Stimulated activated CD4-positive, alpha-beta T cell treated with anti-CD3 and anti-CD28 coated beads, Interleukin-2, amount 100 ng/mL, for 48 hours (primary cell): Measurements from ENCODE around the gene NOX5.
"Not testable (repeated sequence)": the region's sequence is repeated elsewhere in the genome, so short reads cannot be mapped to it uniquely, and the experiment has no call there.

Source experiments
- DNase-seq, 2 donors: peaks; one replicate each; pipeline ENCODE4 v3.0.0-alpha.2; 2020

Gene NOX5, protein sequence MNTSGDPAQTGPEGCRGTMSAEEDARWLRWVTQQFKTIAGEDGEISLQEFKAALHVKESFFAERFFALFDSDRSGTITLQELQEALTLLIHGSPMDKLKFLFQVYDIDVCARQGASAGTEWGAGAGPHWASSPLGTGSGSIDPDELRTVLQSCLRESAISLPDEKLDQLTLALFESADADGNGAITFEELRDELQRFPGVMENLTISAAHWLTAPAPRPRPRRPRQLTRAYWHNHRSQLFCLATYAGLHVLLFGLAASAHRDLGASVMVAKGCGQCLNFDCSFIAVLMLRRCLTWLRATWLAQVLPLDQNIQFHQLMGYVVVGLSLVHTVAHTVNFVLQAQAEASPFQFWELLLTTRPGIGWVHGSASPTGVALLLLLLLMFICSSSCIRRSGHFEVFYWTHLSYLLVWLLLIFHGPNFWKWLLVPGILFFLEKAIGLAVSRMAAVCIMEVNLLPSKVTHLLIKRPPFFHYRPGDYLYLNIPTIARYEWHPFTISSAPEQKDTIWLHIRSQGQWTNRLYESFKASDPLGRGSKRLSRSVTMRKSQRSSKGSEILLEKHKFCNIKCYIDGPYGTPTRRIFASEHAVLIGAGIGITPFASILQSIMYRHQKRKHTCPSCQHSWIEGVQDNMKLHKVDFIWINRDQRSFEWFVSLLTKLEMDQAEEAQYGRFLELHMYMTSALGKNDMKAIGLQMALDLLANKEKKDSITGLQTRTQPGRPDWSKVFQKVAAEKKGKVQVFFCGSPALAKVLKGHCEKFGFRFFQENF

DNA sequence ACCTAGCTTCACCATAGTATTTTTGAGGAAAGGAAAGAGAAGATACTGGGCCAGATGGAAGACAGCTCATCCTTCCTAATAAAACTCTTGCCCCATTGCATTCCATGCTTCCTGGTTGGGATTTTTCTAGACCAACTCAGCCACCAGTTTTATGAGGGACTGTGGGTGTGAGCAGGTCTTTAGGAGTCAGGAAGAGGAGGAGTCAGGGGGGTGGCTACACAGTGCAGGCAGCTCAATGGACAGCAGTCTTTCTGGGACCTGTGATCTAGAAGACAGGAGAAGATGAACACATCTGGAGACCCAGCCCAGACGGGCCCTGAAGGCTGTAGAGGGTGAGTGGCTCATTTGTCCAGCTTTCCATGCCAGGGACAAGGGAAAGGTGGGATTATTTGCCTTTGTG, at the start of gene NOX5:
NOX5 (plus strand) TSS at position 242 of the 400 bp plus-strand sequence; CDS start at position 283, 41 bp downstream.
- no peak for DNase-seq

DNA sequence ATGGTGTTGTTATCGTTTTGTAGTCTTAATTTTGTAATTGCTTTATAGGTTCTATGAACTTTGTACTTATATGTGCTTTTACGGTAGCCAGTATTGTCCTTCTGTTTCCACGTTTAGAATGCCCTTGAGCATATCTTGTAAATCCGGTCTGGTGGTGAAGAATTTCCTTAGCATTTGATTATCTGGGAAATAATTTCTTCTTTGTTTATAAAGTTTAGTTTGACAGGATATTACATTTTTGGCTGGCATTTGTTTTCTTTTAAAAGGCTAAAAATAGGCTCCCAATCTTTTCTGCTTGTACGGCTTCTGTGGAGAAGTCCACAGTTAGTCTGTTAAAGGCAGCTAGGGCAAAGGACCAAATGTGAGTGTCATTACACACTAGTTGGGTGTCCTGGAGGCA, 47.5 kb upstream of the NOX5 start:
- no peak for DNase-seq

DNA sequence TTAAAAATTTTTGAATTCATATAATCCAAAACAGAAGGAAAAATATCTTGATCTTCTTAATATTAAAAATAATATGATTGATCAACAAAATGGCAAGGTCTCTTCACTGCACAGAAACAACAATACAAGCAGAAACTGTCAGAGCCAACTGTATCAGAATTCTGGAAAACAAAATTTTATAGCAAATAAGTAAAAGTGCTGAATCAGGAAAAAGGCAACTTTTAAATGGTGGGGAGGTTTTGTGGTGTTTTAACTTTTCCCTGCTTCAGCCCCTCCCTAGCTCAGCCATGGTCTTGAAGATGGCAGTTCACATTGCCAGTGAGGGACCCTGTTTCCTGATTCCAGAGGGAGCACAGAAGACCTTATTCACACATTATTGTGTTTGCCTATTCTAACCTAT, 46.5 kb upstream of the NOX5 start:
- no peak for DNase-seq

DNA sequence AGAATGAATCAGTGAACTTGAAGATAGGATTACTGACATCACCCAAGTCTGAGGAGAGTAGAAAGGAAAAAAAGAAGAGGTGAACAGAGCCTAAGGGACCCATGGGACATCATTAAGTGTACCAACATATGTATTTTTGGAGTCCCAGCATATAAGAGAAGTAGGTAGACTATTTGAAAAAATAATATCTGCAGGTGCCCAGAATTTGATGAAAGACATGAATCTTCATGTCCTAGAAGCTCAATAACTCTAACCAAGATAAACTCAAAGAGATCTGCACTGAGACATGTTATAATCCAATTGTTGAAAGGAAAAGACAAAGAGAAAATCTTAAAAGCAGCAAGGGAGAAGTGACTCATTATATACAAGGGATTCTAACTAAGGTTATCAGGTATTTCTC, 45.2 kb upstream of the NOX5 start:
- DNase-seq: no peak

DNA sequence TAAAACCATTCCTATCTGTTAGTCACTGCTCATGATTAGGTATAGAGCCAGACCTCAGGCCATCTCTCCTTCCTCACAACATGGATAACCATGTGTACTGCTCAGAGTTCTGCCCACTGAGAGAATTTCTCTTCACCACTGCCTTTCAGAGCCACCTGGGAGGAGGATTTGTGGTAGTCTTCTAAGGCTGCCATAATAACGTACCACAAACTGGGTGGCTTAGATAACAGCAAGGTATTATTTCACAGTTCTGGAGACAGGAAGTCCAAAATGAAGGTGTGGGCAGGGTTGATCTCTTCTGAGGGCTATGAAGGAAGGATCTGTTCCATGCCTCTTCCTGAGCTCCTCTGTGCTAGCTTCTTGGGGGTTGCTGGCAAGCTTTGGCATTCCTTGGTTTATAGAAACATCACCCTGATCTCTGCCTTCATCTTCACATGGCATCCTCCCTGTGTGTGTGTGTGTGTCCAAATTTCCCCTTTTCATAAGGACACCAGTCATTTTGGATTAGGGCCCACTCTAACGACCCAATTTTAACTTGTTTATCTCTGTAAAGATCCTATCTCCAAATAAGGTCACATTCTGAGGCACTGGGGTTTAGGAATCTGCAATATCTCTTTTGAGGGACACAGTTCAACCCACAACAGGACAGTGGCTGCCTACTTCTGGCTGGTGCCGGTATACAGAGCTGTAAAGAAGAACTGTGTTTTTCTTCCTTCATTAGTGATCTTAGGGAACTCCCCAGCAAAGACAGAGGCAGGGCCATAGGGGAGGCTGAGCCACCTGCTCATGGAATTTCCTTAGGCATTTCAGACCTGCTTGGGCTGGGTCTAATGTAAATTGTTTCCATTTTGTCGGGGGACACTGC, 42.1 kb upstream of the NOX5 start:
- DNase-seq: no peak

DNA sequence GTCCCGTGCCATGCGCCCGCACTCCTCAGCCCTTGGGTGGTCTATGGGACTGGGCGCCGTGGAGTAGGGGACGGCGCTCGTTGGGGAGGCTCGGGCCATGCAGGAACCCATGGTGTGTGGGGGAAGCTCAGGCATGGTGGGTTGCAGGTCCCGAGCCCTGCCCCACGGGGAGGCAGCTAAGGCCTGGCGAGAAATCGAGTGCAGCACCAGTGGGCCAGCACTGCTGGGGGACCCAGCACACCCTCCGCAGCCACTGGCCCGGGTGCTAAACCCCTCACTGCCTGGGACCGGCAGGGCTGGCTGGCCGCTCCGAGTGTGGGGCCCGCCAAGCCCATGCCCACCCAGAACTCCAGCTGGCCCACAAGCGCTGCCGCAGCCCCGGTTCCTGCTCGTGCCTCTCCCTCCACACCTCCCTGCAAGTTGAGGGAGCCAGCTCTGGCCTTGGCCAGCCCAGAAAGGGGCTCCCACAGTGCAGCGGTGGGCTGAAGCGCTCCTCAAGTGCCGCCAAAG, 38.8 kb upstream of the NOX5 start:
- DNase-seq: not testable (repeated sequence)

DNA sequence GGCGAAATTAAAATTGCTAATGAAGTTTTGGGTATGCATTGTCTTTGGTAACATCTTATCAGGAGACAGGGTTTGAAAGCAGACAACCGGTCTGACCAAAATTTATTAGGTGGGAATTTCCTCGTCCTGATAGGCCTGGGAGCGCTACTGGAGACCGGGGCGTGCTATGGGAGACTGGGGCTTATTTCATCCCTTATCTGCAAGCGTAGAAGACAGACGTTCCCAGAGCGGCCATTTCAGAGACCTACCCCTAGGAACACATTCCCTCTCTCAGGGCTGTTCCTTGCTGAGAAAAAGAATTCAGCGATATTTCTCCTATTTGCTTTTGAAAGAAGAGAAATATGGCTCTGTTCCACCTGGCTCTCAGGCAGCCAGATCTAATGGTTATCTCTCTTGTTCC, 37.1 kb upstream of the NOX5 start:
- DNase-seq: not testable (repeated sequence)

DNA sequence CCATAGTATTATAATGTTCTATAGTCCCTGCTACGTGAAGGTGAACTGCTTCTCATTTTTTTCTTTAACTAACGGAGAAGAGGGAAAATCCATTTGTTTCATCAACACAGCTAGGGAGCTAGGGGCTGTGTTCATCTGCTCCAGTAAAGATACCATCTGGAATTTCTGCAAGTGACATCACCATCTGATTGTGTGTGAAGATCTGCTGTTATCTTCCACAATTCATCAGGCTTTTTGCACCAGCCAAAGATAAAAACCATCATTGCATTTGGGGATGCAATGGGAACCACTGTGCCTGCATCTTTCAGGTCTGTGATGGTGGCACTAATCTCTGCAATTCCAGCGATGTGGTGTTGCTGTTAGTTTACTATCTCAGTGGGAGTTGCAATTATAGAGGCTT, 35.5 kb upstream of the NOX5 start:
- no peak for DNase-seq

DNA sequence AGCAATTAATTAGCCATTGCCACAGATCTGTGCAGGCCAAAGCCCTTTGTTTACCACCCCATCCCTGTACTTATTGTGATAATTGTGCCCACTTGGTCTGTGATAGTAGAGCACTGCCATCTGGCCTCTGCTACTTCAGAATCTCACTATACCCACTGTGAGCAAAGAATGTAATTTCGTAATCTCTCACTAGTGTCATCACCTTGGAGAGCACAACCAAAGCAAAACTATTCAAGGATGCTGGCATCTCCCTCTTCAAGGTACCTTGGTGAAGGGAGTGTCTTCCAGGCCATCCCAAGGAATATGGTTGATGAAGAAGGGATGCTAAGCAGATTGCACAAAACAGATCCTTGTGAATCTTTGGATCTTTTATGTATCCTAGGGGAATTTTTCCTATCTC, 34.7 kb upstream of the NOX5 start:
- DNase-seq: no peak

DNA sequence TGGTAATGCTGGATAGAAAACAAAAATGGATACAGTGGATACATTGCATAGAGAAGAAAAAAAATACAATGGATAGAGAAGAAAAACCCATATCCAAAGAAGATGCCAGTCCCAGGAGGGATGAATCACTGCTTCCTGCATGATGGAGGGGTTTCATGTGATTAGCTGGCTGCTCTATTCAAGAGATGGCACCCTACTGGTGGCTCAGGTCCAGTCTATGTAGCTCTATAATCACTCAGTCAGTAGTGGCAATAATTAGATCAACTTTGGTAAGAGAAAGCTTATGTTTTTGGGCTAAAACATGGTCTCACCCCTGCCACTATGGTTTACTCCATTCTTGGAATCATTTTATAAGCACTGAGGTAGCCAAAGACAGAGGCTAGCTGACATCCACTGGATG, 33.7 kb upstream of the NOX5 start:
- DNase-seq: no peak

DNA sequence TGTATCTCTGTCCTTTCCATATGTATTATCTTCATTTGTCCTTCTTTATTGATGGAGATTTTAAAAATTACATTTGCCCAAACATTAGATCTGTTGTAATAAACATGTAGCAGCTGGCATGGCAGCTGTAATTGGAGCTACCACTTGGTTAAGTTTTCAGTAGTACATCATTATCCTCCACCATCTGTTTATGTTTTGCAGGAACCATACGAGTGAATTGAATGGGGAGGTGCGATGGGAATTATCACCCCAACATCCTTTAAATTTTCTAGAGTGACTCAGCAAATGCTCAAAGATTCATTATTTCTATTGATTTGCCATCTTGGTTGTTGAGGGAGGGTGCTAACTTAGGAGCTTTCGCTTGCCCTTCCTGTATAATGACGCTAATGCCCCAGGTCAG, 32.6 kb upstream of the NOX5 start:
- DNase-seq: no peak

DNA sequence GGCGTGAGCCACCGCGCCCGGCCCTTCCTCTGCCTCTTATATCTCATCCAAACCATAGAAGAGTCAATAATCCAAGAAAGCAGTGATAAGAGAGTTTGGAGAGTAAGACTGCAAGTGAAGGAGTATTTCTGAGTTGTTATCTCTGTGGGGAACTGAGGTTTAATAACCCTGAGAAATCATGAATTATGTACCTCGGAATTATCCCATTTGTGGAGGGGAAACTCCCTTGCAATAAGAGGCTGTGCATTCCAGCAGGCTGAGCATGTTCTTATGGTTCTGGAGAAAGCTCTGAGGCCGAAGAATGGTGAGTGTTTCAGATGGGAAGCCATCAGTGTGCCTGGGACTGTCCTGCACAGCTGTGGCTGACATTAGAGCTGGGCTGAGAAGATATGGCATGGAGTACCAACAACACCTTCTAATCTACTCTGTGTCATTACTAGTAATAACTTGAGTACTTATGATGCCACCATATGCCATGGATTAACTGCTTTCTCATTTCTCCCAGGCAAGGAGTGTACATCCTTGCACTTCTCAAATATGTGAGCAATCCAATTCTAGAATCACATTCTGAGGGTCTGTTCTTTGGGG, 31.4 kb upstream of the NOX5 start:
- no peak for DNase-seq

DNA sequence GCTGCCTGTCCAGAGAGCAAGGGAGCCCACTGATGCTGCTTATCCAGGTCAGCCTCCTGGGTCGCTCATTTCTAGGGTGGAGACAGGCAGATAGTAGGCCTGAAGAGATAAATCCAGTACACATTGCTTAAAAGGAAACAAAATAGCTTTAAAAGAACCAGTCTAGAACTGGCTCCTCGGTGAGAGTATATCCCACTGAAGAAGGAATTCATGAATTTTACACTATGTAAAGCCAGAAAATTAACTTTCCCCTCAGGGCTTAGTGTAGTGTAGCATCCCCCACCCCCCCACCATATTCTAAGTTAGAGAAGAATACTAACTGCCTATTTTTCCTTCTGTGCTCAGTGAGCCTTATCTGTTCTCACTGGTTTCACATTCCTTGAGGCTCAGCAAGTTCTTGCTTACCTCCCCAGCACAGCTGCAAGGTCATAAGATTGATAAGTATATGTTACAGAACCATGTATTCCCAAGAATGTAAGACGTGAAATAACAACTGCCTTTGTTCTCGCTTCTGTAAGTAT, 30.5 kb upstream of the NOX5 start:
- no peak for DNase-seq

DNA sequence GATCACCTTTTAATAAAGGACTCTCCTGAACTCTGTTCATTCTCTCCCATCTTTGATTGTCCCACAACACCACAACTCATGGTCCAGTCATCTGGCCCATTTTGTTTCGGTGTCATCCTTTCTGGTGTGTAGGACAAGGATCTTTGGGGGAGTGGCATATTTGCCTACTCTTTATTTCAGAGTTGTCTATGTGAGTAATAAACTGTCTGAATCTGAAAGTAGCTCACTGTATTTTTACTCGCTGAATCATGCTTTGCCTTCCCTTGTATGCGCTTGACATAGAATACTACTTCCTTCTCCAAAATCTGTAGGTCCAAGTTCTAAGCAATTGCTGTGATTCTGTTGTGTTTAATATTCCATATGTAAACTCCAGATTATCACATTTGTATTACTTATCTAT, 29.9 kb upstream of the NOX5 start:
- DNase-seq: no peak

DNA sequence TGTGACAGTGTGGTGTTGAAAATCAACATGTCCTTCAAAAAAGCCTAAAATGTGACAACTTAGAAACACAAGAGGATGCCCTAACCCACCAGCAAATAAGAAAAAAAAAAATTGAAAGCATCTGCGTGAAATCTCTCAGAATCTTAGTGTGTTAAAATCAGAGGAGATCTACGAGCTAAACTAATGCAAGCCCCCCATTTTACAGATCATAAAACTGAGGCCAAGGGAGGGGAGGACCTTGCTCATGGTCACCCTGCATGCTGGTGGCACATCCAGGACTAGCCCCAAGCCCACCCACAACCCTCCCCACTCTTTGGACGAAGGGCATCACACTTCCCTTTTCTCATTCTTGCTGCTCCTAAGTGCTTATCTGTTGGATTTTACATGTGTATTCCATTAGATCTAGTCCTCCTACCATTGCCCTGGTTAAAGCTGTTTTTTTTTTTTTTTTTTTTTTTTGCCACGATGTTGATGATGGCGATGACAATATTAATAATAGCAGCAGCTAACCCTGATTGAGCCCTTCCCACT, 29.1 kb upstream of the NOX5 start:
- DNase-seq: no peak

DNA sequence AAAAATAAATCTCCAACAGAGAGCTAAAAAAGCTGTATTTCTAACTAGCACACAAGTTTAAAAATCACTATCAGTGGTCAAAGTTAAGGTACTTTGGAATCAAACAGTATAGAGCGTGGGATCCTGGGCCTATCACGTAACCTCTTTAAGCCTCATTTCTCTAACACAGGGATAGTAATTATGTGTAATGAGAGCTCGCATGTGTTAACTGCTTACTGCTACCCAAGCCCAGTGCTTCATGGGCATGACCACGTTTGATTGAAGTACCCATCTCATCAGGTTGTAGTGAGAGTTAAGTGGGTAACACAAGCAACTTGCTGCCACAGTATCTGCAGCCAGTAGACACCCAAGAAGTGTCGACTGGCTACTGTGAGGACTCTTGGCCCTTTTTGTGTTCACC, 28.2 kb upstream of the NOX5 start:
- no peak for DNase-seq

DNA sequence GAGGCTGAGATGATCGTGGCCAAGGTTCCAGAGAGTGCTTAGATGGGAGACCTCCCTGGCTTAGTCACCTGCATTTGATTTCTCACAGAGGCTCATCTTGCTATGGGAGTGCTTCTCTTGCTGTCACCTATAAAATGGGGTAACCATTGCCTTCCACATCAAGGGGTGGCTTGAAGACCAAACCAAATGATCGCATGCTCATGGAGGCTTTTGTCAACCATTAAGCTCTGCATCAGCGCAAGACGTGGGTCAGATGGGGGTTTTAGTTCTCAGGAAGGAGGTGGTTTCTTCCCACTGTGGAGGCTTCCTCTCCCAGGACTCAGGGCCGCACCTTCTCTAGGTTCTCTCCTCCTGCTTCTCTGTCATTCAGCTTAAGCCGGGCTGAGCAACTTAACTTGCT, 27.4 kb upstream of the NOX5 start:
- DNase-seq: no peak

DNA sequence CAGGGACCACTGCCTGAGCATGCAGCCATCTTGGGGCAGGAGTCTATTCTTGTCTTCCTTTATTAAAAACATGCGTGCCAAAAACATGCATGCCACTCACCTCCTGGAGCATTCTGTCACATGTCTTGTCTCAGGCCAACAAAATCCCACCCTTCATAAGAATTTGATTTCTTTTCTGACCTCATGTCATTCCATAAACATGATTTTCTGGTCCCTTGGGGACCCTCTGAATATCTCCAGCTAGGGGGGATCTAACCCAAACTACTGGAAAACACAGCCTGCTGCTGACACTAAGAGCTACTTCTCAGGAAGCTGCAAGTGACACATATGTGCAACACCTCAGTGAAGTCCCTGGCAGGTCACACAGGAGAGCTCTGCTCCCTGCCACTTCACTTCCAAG, 26.8 kb upstream of the NOX5 start:
- no peak for DNase-seq

DNA sequence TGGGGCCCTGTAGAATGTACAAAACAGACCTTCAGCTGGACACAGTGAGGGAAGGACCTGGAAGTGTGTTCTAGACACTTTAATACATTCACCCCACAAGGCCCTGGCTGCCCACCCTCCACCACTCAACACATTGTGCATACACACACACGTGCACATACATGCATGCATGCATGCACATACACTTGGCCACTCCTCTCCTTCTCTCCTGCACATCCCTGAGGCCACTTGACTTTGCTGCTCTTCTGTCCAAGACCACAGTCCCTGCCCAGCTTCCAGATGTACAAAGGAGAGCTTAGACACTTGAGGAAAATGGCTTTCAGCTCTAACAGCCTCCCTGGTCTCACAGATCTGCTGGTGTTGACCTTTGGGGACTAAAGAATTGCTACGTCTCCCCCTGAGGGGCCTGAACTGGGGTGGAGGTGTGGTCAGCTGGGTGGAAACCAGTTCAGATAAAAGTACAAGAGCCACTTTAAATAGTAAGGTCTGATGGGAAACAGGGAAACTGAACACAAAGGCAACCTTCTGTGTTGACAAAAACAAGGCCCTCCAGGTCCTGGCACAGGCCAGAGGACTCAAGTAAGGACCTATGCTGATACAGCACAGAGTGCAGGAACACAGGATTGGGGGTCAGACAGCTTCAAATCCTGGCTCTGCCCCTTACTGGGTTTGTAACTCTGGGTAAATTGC, 24.8 kb upstream of the NOX5 start:
- DNase-seq: no peak

DNA sequence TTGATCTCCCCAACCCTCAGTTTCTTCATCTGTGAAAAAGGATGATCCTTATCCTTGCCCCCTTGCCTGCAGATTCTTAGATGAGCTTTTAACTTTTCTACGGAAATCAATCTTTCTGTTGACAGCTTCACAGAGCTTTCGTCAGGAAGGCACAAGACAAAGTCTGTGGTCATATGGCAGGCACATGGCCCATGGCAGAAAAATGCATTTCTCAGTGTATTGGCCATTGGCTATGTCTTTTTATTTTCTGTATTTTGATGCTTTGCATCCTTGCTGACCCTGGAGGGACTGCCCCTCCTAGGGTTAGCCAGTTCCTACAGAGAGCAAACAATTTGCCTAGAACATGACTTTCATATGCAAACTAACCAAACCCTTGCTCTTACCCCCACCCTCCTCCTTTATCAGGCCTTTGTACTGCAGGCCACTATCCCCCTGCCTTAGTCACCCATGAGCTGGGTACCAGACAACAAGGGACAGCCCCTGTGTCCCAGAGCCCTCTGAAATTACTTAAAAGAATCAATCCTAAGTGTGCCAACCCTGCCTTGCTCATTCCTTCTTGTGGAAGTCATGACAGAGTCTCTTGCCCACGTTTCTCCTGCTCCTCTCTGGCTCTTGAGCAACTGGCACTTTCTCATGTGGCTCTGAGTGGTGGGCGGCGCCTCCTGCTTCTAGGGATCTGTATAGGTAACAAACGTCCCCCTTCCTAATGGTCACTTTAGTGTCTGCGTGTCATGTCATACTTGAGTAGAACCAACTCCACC, 24.1 kb upstream of the NOX5 start:
- no peak for DNase-seq

DNA sequence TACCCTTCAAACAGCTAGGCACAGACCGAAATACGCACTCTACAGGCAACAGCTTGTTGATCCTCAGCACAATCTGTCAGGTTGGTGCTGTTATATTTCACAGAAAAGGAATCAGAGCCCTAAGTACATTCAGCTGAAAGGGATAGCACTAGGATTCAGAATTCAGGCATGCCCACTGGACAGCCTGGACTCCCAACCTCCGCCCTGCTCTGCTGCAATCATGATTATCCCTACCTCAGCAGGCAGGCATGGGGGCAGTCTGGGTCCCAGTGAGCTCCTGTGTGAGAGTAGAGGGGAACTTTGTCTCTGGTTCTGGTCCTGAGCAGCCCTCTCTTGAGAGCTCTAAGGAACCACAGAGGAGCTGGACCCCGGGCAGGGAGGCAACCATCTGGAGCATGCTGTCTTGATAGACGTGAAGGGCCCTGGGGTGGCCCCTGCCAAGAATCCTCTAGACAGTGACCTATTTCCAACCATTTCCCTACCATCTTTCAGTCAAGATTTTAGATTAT, 23.4 kb upstream of the NOX5 start:
- no peak for DNase-seq
